ENCODE data around the gene RALGDS. TPM values are rescaled to one million over a fixed set of nuclear protein-coding genes. Genes with fewer than 3 reads are reported as not detected.
A peak's percentile ranks its signal among the peaks of the same experiment; 100 is the strongest.

RALGDS gene
- total and polyA plus RNA-seq, 9 of the 15 experiments (the other 6 are each of a cell fraction or from before 2014, with no cell fraction given) = 0.75 to 43.3 (median 27.1) TPM

DNA sequence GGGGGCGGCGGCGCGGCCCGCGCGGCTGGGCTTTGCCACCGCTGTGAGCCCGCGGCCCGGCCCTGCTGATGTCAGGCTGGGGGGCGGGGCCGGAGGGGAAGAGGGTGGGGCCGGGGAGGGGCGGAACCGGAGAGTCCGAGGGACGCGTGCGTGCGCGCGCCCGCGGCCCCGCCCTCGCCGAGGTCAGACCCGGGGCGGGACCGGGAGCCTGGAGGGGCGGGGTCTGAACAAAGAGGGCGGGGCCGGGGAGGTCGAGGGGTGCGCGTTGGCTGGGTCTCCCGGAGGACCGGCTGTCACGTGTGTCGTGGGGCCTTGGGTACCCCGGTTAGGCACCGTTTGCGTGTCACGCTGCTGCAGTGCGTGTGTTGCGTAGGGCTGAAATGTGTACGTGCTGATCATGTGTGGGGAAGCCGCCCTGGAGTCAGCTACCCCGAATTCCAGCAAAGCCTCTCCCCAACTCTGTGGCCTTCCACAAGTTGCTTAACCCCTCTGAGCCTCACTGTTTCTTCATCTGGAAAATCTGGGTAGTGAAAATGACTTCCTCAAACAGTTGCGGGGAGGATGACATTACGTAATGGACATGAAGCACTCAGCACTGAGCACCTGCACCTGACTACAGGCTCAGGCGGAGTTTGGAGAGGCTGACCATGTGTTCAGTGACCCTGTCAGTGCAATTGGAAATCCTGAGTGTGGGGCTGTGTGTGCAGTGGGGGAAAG is at the start of gene RALGDS (continued):
- TF ChIP-seq, protein P1, sequence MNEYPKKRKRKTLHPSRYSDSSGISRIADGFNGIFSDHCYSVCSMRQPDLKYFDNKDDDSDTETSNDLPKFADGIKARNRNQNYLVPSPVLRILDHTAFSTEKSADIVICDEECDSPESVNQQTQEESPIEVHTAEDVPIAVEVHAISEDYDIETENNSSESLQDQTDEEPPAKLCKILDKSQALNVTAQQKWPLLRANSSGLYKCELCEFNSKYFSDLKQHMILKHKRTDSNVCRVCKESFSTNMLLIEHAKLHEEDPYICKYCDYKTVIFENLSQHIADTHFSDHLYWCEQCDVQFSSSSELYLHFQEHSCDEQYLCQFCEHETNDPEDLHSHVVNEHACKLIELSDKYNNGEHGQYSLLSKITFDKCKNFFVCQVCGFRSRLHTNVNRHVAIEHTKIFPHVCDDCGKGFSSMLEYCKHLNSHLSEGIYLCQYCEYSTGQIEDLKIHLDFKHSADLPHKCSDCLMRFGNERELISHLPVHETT (CRISPR knock-in tag; conservative IDR thresholded peaks at IDR 0.05 in 1 of 2, IDR thresholded peaks at IDR 0.05 in 1 of 2) = peak in 1 of 2 experiments; percentile 70; a peak in 1 of 4 replicates
- TF ChIP-seq CHCHD3 (CRISPR knock-in tag; IDR thresholded peaks at IDR 0.05) = no peak
- TF ChIP-seq XRCC4 (IDR thresholded peaks at IDR 0.05; ENCODE audit: extremely low read depth, insufficient read depth, insufficient read length) = no peak
- no peak for TF ChIP-seq BRD9 (IDR thresholded peaks at IDR 0.05; ENCODE audit: low read depth, partially characterized antibody)
- TF ChIP-seq SP2 (IDR thresholded peaks at IDR 0.05; ENCODE audit: extremely low read depth, low read depth, low read length, poor library complexity, severe bottlenecking) = no peak
- TF ChIP-seq CSDE1 (IDR thresholded peaks at IDR 0.05) = no peak
- no peak for TF ChIP-seq IFI16 (CRISPR knock-in tag; IDR thresholded peaks at IDR 0.05)
- TF ChIP-seq ZNF76 (CRISPR knock-in tag; IDR thresholded peaks at IDR 0.05; ENCODE audit: borderline replicate concordance) = no peak
- TF ChIP-seq, protein P2, sequence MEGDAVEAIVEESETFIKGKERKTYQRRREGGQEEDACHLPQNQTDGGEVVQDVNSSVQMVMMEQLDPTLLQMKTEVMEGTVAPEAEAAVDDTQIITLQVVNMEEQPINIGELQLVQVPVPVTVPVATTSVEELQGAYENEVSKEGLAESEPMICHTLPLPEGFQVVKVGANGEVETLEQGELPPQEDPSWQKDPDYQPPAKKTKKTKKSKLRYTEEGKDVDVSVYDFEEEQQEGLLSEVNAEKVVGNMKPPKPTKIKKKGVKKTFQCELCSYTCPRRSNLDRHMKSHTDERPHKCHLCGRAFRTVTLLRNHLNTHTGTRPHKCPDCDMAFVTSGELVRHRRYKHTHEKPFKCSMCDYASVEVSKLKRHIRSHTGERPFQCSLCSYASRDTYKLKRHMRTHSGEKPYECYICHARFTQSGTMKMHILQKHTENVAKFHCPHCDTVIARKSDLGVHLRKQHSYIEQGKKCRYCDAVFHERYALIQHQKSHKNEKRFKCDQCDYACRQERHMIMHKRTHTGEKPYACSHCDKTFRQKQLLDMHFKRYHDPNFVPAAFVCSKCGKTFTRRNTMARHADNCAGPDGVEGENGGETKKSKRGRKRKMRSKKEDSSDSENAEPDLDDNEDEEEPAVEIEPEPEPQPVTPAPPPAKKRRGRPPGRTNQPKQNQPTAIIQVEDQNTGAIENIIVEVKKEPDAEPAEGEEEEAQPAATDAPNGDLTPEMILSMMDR (IDR thresholded peaks at IDR 0.05 in 2 of 3, conservative IDR thresholded peaks at IDR 0.05 in 1 of 3; ENCODE audit: insufficient read depth in 2 of 3, low read depth in 1 of 3, low read length in 3 of 3) = no peak
- no peak for TF ChIP-seq ZNF143 (CRISPR knock-in tag; IDR thresholded peaks at IDR 0.05)
- TF ChIP-seq MCM3 (IDR thresholded peaks at IDR 0.05) = no peak
- peak; percentile 58; the same call in 1 of the 2 replicates for TF ChIP-seq CTBP1 (IDR thresholded peaks at IDR 0.05; ENCODE audit: borderline replicate concordance)
- no peak for TF ChIP-seq RAD51 (IDR thresholded peaks at IDR 0.05; ENCODE audit: borderline replicate concordance, low read depth)
- no peak for TF ChIP-seq C11orf30 (IDR thresholded peaks at IDR 0.05; ENCODE audit: low read depth)
- no peak for TF ChIP-seq RAD21 (CRISPR knock-in tag; conservative IDR thresholded peaks at IDR 0.05 in 1 of 2, IDR thresholded peaks at IDR 0.05 in 1 of 2)
- TF ChIP-seq, protein P3, sequence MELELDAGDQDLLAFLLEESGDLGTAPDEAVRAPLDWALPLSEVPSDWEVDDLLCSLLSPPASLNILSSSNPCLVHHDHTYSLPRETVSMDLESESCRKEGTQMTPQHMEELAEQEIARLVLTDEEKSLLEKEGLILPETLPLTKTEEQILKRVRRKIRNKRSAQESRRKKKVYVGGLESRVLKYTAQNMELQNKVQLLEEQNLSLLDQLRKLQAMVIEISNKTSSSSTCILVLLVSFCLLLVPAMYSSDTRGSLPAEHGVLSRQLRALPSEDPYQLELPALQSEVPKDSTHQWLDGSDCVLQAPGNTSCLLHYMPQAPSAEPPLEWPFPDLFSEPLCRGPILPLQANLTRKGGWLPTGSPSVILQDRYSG (tag; conservative IDR thresholded peaks at IDR 0.05; ENCODE audit: low read depth) = no peak
- TF ChIP-seq, protein P4, sequence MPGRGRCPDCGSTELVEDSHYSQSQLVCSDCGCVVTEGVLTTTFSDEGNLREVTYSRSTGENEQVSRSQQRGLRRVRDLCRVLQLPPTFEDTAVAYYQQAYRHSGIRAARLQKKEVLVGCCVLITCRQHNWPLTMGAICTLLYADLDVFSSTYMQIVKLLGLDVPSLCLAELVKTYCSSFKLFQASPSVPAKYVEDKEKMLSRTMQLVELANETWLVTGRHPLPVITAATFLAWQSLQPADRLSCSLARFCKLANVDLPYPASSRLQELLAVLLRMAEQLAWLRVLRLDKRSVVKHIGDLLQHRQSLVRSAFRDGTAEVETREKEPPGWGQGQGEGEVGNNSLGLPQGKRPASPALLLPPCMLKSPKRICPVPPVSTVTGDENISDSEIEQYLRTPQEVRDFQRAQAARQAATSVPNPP (IDR thresholded peaks at IDR 0.05; ENCODE audit: borderline replicate concordance, insufficient read depth, insufficient read length) = no peak
- no peak for TF ChIP-seq MECOM (CRISPR knock-in tag; IDR thresholded peaks at IDR 0.05)
- no peak for TF ChIP-seq ZNF561 (CRISPR knock-in tag; conservative IDR thresholded peaks at IDR 0.05)
- TF ChIP-seq MED1 (CRISPR knock-in tag; IDR thresholded peaks at IDR 0.05; ENCODE audit: borderline replicate concordance) = no peak
- TF ChIP-seq ZNF232 (CRISPR knock-in tag; IDR thresholded peaks at IDR 0.05) = no peak
- TF ChIP-seq PHB2 (IDR thresholded peaks at IDR 0.05; ENCODE audit: low read depth) = no peak
- TF ChIP-seq ZNF764 (CRISPR knock-in tag; IDR thresholded peaks at IDR 0.05; ENCODE audit: low read depth) = no peak
- TF ChIP-seq JUNB (CRISPR knock-in tag; conservative IDR thresholded peaks at IDR 0.05) = no peak
